Body of pancreas (tissue), 4 donors: ENCODE data around the gene TSNAX.

ENCODE experiments used
- CTCF ChIP-seq, 7 experiments: fragments of 450-650 bp in 4 of 7; fragments of 200-600 bp in 3 of 7; sonication (generic) in 3 of 7; IDR thresholded peaks; one replicate each; pipeline ENCODE4 v1.5.1; 2016 to 2019; ENCODE audit warnings: antibody characterized with exemption in 7 of 7
- POLR2A ChIP-seq, 3 donors: fragments of 450-650 bp; IDR thresholded peaks; one replicate each; pipeline ENCODE4 v1.6.1; 2016; ENCODE audit warnings: antibody characterized with exemption in 3 of 3, mild to moderate bottlenecking in 2 of 3

GRCh38 chr1:231612393-231613089 lies 84.1 kb downstream of the TSNAX start:
- TF ChIP-seq CTCF (IDR thresholded peaks at IDR 0.05) (no peak), POLR2A (IDR thresholded peaks at IDR 0.05) (no peak)
